NCI-H2227 (cell line): ENCODE results near the gene CALD1.
A peak's percentile ranks its signal among the peaks of the same experiment; 100 is the strongest.

Source experiments
- DNase-seq: peaks from one replicate; lab custom pipeline; 2025; ENCODE audit not compliant: unreplicated experiment; lab: John Stamatoyannopoulos, UW

Gene CALD1

GRCh38 chr7:134856091-134856490, 76.7 kb downstream of the CALD1 start:
- no peak for DNase-seq

GRCh38 chr7:134856691-134857090, 77.3 kb downstream of the CALD1 start:
- no peak for DNase-seq

DNA sequence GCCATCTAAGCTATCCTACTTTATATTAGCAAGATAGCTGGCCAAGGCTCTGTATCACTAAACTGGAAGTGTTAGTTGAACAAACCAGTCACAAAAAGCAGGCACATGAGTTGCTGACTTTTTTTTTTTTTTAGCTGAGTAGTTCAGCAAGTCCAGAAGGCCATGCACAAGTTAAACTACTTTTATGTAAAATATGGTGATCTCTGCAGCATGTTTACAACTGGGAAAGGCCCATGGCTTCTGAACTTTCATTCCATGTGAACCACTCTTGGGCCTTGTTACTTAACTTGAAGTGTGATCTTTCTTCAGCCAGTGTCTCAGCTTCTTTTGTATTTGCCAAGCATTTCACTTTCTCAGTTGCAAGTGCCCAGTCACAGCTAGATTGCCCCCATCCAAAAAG, 78.5 kb downstream of the CALD1 start:
- no peak for DNase-seq

DNA sequence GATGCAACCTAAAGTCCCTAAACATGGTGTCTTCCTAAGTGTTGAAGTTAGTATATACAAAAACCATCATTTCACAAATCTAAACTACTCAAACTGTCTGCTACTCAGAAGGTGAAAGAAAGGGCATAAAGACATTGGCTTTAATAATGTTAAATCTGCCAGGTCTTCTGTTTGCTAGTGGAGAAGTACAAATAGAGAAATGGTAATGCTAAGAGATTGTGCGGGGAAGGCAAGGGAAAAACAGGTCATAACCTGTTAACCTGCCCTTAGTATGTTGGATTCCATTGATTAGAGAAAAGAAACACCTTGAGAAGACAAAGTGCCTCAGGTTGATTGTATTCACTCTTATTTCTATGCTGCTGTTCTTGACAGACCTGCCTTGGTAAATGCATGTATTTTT, 80.3 kb downstream of the CALD1 start:
- DNase-seq: no peak

GRCh38 chr7:134865001-134865845, 85.8 kb downstream of the CALD1 start:
- DNase-seq: peak; percentile 15

DNA sequence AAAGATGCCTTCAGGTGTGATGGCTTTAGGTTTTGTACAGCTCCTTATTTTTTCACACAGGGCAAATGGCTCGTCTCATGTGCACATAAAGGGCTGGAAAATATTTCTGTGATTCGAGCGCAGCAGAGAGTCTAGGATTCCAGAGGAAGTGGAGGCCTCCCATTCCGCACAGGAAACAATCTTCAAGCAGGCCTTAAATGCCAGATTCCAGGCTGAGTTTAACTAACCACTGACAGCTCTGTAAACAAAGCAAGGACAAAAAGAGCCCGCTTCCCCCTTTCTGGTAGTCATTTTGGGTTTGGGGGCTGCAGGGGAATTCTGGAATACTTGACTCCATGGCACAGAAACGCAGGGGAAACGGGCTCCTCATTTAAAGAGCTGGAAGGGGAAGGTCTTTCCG, 87.2 kb downstream of the CALD1 start:
- no peak for DNase-seq

DNA sequence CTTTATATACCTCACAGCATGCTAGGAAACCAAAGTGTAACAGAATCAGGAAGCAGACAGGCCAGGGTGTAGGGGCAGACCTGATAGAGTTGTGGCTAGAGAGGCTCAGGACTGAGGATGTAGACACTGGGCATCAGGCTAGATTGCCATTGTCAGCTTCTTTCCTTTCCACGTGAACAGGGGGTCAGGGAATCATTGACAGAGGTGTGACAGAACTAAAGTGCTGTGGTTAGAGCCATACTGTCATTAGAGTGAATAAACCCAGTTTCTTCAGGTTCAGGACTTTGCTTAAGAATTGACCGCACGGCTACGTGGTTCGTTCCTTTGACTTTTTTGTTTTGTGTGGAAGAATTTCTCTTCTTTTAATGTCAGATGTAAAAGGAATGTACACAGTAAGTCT, 90.7 kb downstream of the CALD1 start:
- no peak for DNase-seq

DNA sequence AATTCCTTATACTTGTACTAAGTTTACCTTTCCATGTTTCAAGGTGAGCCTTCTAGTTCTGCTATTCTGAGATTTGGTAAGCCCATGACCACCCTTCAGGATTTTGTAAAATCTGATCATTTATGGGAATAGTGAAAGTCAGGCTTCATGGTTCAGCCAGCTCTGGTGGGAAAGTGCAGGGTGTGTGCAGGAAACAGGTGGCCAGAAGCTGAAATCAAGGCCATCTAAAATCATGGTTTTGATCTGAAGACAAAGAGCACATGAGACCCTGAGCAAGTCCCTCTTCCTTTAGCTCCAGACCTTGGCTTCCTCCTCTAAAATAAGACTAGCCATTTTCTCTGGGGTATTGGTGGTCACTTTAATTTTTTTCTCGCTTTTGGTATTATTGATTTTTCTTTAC, 91.3 kb downstream of the CALD1 start:
- DNase-seq: no peak

DNA sequence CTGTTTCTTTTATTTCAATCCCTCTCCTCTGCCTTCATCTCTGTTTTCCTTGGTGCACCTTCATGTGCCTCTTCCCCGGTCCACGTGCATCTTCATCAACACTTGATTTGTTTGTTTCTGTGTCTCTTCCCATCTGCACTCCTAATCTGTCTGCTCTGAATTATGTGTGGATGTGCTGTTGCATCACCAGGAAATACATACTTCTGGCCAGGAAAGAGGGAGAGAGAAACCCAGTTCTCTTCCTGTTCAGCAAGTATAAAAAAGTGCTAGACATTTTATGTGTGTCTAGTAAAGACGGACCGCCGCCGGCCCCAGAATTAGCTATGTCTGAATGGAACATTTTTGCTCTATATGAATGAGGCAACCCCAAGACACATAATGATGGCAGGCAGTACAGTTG, 93.8 kb downstream of the CALD1 start:
- DNase-seq: no peak

GRCh38 chr7:134874407-134874806, 95.0 kb downstream of the CALD1 start:
- no peak for DNase-seq

DNA sequence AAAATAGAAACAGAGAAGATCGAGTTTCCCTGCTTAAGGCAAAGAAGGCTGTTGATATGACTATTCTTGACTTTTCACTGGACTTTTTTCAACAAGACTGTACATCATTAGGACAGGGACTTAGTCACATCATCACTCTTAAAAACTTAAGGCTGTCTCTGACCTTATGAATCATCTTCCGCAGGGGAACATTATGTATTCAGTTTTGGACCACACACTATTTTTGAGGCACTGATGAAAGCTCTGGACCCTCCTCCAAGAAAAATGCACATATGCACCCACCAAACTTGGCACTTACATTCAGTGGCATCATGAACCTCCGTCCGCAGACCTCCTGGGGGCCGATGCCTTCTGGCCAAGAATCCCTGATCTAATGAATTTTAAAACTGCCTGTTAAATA, 96.4 kb downstream of the CALD1 start:
- DNase-seq: no peak

DNA sequence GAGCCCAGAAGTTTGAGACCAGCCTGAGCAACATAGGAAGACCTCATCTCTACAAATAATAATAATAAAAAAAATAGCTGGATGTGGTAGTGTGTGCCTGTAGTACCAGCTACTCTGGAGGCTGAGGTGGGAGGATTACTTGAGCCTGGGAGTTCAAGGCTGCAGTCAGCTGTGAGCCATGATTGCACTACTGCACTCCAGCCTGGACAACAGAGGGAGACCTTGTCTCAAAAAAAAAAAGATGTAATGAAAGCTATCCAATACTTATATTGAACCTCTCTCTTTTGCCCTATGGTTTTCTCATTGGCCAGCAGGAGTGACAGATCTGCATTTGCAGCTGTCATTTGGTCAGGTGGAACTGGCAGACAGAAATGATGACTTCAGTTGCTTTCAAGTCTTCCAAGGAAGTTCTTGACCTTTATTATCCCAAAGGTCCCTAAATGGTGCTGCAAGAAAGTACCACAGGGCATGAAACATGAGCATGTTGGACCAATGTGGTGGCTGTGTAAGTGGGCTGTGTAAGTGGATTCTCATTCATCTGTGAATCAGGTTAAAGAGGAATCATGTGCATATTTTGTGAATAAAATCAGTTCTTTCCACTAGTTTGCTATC, 99.4 kb downstream of the CALD1 start:
- DNase-seq: no peak

DNA sequence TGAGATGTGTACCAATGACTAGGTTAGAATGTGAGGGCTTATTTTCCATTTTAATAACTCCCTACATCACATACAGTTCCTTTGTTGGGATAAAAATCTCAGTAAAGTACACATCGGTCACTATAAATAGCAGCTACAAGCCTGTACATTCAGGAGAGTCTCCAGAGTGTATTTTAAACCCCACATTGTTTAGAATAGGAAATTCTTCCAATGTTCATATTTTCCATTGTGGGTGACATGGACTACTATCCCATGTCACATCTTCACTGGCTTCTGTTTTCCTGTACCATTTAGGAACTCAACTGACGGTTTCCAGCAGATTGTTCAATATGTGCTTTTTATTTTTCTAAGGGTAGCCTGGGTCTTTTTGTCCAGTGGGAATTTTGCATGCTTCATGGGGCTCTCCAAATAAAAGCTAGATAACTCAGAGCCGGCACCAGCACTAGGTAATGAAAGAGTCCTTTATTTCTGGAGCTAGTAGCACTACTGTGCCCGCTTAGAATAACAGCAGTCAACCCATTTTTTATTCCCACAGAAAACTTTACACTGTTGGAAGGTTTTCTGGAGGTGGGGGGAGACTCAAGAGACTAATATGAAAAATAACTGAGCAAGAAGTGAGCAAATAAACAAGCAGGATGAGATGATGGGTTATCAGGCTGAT, 100.5 kb downstream of the CALD1 start:
- no peak for DNase-seq

- DNase-seq: no peak
Observed at GRCh38 chr7:134882481-134882880, 103.0 kb downstream of the CALD1 start.

GRCh38 chr7:134885967-134886352, 106.5 kb downstream of the CALD1 start:
- DNase-seq: no peak

GRCh38 chr7:134886353-134887057, 107.1 kb downstream of the CALD1 start:
- peak; percentile 30 for DNase-seq

DNA sequence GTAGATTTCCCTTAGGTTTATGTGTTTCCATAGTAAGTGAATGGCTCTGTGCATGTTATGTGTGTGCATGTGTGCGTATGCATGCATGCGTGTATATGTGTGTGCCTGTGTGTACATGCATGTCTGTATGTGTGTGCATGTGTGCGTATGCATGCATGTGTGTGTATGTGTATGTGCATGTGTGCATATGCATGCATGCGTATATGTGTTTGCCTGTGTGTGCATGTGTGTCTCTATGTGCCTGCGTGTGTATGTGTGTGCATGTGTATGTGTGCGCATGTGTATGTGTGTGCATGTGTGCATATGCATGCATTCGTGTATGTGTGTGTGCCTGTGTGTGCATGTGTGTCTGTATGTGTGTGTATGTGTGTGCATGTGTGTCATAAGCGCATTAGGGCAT, 108.1 kb downstream of the CALD1 start:
- no peak for DNase-seq

DNA sequence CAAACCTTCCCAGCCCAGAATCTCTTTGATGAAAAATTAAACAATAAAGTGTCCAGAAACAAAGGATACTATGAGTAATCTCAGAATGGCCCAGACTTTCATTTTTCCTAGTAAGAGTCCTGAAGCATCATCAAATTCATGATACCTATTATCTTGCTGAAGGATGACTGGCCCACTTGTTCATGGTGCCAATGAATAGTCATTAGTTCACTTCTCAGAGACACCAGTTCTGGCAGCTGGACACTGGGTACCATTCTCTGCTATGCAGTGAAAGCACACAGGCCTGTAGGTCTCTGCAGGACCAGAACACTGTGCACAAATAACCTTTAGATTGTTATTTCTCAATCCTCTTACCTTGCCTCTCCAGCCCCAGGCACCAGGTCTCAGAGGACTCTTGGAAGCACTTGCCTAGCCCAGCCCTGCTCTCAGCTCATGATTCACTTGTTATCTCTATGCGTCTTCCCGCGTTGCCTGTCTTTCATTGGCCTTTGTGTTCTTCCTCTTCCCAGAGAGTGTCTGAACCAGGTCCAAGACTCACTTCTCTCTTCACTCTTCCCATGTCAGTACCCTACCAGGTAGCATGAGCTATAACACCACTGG, 108.8 kb downstream of the CALD1 start:
- no peak for DNase-seq

DNA sequence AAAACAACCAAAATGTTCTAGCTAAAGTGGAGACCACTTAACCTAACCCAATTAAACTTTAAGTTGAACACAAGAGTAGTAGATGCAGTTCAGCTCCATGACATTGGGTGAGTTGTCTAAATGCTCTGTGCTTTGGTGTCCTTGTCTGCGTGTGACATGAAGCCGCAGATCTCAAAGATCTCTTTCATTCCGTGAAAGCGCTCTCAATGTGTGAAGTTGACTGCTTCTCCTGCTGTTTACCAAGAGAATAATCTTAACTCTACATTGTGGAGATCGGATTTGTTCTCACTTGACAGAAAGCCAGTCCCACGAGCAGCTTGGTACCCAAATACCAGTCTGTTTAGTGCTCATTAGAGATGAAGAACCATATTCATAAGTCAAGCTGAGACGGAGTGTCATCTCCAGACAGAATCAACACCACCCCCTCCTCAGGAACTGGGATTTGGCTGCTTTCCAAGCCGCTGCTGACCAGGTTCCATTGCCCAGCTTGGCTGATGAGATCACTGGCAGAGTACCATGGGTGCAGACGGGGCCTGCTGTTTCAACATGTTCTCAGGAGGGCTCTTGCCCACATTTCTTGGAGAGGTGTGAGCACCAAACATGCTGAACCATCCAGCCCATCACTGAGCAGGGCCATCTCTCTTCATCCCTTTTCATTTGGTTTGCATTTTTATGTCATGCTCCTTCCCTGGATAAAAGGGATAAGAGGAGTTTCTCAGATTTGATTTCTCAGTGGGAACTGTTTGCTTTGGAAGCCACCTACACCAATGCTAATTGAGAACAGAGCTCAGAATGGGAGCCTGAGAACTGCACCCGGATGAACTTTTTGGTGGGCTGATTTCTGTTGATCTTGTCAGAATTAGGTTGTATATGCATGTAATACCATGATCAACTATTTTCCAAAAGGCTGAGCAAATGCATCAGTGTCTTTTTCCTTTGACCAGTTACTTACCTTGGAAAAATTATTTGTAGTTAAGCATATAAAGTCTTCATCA, 111.1 kb downstream of the CALD1 start:
- DNase-seq: peak; percentile 74

GRCh38 chr7:134891262-134891695, 111.8 kb downstream of the CALD1 start:
- peak; percentile 91 for DNase-seq
